Measurements from ENCODE around the gene SWAP70.

DNA sequence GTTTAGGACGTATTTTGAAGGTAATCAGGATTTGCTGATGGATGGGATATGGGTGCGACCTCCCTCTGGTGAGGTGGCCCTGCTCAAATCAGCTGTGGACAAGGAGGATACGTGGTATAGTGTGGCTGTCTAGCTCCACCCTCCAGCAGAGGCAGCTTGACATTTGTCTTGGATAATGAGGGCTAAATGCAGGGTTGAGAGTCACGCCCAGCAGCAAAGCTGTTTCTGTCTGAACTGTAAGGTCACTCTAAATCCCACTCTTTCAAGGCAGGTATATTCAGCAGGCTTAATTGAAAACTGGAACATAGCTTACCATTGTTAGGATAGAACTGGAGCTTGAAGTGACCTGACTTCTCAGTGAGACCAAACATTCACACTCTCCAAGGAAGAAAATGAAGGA, 98.7 kb downstream of the SWAP70 start:
- no peak for TF ChIP-seq POLR2A (IDR thresholded peaks at IDR 0.05)
- TF ChIP-seq, protein P1, sequence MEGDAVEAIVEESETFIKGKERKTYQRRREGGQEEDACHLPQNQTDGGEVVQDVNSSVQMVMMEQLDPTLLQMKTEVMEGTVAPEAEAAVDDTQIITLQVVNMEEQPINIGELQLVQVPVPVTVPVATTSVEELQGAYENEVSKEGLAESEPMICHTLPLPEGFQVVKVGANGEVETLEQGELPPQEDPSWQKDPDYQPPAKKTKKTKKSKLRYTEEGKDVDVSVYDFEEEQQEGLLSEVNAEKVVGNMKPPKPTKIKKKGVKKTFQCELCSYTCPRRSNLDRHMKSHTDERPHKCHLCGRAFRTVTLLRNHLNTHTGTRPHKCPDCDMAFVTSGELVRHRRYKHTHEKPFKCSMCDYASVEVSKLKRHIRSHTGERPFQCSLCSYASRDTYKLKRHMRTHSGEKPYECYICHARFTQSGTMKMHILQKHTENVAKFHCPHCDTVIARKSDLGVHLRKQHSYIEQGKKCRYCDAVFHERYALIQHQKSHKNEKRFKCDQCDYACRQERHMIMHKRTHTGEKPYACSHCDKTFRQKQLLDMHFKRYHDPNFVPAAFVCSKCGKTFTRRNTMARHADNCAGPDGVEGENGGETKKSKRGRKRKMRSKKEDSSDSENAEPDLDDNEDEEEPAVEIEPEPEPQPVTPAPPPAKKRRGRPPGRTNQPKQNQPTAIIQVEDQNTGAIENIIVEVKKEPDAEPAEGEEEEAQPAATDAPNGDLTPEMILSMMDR (IDR thresholded peaks at IDR 0.05) = no peak
